Fibroblast of pulmonary artery (primary cell): ENCODE data around the gene ZNF550.

Experiments
- DNase-seq: peaks from one replicate; pipeline ENCODE4 v3.0.0-alpha.2; 2010; ENCODE audit warnings: low read depth
- H3K4me3 ChIP-seq: replicated peaks from 2 replicates; pipeline ENCODE4 v1.5.1; 2011; ENCODE audit warnings: low read depth, mild to moderate bottlenecking, control low read depth, low read length, moderate library complexity

ZNF550 gene

GRCh38 chr19:57487477-57488298 lies 72.0 kb downstream of the ZNF550 start, which contains the start of gene ZNF419:
ZNF419 (plus strand) TSS chr19:57487750; CDS start chr19:57487951, 201 bp downstream.
- peak; percentile 81 for DNase-seq
- peak within 1 kb of the TSS; percentile 76 for H3K4me3 ChIP-seq
